DMS 273 treated with DMSO at 0.1 percent for 48 hours (cell line): ENCODE data around the gene ITPR1.
"Not testable (repeated sequence)": the region's sequence is repeated elsewhere in the genome, so short reads cannot be mapped to it uniquely, and the experiment has no call there.

Source experiments
- DNase-seq: peaks from one replicate; lab custom pipeline; 2025; lab: John Stamatoyannopoulos, UW

ITPR1 gene

DNA sequence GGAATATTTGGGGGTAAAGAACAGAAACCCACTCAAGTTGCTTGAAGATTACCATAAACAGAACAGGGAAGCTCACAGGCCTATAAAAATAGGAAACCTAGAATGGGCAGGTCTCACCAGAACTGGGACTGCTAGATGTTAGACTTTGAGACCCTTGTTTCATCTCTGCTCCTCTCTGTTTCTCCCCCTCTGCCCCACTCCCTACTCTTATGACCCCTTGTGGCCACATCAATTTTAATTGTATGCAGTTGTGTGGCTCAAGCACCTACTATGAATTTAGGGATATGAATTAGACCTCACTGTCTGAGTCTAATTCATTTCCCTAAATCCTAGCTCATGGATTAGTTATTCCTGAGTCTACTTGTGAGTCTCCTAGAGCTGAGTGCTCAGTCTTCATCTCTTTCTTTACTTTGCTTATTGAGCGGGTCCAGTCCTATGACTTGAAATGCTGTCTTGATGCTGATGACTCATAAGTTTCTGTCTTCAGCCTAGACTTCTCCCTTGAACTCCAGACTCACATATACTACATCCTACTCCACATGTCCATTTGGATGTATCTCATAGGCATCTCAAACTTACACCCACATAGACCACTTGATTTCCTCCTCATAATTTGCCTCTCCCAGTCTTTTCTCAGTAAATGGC lies 78.7 kb downstream of the ITPR1 start:
- DNase-seq: no peak

- DNase-seq: no peak
Observed at GRCh38 chr3:4573153-4573552, 80.0 kb downstream of the ITPR1 start.

GRCh38 chr3:4574426-4574965 lies 81.3 kb downstream of the ITPR1 start:
- DNase-seq: no peak

GRCh38 chr3:4575381-4575780 lies 82.2 kb downstream of the ITPR1 start:
- no peak for DNase-seq

DNA sequence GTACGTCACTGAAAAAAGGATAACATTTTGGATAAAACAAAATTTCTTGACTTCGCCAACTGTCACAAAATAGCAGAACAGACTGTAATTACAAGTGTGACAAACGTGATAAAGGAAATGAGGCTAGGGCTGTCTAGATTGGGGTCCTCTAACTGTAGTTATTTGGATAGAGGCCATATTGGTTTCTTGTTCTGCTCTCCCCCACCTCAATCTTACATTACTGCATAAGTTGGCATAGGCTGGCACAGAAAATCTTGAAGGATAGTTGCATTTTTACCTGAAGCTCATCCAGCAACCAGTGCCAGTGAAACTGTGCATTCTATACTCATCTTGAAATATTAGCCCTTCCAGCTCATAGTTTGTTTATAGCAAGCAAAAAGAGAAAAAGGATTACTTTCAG lies 84.6 kb downstream of the ITPR1 start:
- DNase-seq: no peak

DNA sequence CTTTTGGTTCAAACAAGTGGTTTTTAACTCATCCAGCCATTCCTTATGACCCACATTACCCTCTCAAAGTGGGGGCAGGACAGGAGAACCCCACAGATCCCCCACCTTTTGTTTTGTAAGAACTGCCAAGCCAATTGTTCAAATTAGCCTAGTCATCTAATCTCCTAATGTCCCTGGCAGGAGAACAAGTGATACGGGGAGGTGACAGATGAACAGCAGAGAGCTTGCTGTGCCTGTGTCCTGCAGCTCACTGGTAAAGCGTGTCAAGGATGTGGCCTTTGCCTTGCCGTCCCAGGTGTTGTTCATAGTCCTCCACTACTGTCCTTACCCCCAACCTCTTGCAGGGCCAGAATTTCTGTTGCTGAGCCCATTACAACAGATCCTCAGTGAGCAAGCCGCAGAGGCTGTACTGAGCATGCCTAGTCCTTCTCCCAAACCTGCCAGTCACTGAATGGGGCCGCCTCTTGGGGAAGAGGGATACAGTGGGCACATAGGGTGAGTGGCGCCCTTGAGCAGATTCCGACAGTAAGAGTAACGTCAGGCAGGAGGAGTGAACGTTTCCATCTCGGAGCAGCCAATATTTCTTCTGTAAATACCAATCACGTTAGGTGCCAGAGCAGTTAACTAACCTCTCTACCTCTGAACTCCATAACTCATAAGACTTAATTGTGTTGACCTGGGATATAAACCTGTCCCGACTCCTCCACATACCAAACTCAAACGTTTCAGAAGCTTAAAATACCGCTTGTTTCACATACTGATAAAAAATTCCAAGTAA lies 87.4 kb downstream of the ITPR1 start:
- DNase-seq: no peak

GRCh38 chr3:4581124-4581424 lies 87.9 kb downstream of the ITPR1 start:
- DNase-seq: no peak

- no peak for DNase-seq
Observed at GRCh38 chr3:4581498-4581897, 88.3 kb downstream of the ITPR1 start.

DNA sequence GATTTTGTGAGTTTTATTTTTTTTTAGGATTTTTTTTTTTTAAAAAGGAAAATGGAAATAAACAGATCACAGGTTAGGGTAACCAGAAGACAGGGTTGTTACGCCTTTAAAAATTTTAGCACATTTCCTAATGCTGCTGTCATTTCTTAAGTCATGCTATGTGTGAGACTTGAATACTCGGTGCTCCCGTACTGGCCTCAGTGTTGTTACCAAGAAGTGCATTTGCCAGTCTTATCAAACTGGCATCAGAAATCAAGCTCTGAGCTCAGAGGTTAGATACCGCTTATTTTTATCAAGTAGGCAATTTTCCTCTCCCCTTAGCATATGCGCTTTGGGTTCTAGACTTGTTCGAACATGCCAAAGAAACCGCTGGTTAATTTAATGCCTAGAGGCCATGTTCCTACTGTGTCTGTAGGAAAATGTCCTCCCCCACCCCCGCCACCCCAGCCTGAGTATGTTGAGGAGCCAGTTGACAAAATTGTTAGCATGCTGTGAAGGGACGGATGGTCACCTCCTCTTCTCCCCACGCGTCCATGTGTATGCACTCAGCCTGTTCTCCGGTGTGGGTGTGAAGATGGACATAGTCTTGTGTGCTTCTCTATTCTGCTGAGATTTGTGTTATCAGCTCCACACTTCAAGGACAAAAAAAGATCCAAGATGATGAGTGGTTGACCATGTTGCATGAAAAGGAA lies 88.9 kb downstream of the ITPR1 start:
- peak; percentile 61 for DNase-seq

DNA sequence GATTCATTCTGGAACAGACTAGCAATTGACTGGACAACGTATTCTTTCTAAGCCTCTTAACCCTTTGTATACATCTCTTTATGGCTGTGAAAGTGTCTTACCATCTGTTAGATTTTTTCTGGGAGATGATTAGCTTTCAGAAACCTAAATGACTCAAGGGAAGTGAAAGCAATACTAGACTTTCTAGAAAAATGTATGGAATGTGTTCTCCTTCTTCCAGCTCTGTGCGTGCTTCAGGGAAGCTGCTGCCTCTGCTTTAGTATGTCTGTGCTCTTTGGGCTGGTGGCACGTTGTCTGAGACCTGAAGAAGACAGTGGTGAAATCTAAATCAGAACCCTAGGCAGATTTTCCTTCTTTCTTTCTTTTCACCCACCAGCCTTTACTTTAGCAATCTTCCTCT lies 89.5 kb downstream of the ITPR1 start:
- no peak for DNase-seq

DNA sequence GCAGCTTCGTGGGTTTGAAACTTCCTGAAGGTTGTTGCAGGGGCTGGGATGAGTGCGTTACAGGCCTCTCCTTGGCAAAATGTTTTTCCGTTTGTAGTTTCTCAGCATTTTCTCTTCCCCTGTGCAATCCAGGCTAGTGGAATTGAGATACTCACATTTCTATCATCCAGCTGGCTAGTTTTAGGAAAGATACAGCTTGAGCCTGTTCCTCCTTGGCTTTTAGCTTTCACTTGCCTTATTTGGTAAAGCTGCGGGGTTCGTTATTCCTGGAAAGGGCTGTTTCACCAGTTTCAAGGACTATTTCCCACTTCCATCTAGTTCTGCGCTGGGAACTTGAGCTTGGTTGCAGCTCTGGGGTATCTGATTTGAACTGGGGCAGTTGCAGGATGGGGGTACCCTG lies 90.3 kb downstream of the ITPR1 start:
- DNase-seq: peak; percentile 15

DNA sequence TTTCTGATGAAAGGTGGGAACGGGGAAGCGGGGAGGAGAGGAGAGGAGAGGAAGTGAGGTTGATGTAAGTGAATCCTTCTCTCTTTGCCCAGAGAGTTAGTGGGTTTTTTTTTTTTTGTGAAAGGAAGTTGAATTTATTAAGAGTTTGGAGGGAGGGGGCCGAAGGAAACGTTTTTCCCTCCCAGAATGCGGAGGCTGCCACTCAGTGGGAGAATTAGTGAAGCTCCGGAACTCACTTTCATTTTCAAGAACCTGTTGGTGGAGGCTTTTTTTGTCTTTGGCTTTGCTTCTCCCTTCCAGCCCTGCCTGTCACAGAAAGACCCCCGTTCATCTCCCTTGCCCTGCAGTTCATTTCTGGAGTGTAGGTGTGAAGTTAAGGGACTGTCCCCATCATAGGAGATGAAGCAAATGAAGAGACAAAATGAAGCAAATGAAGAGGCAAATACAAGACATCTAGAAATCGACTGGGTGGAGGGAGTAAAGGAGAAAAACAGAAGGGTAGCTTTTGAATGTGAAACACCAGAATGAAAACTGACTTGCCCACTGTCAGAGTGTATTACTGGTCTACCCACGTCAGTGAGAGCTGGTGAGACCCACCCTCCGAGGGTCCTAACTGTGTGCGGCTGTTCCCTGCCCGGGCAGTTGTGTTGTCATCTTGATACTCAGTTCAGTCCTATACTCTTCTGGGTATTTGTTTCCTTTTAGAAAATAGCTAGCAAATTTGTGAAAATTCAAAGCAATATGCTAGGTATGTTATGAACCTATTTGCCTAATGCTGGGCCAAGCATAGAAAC lies 91.5 kb downstream of the ITPR1 start:
- DNase-seq: no peak

DNA sequence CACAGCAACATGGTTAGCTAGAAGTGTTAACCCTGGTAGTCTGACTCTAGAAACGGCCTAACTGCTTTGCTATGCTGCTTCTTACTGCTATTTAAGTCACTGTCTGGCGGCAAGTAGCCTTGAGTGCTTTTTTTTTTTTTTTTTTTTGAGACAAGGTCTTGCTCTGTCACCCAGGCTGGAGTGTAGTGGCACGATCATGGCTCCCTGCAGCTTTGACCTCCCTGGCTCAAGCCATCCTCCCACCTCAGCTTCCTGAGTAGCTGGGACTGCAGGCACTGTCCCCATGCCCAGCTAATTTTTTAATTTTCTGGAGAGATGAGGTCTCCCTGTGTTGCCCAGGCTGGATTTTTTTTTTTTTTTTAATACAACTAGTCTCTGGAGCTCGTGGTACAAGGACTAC lies 93.2 kb downstream of the ITPR1 start:
- DNase-seq: no peak

DNA sequence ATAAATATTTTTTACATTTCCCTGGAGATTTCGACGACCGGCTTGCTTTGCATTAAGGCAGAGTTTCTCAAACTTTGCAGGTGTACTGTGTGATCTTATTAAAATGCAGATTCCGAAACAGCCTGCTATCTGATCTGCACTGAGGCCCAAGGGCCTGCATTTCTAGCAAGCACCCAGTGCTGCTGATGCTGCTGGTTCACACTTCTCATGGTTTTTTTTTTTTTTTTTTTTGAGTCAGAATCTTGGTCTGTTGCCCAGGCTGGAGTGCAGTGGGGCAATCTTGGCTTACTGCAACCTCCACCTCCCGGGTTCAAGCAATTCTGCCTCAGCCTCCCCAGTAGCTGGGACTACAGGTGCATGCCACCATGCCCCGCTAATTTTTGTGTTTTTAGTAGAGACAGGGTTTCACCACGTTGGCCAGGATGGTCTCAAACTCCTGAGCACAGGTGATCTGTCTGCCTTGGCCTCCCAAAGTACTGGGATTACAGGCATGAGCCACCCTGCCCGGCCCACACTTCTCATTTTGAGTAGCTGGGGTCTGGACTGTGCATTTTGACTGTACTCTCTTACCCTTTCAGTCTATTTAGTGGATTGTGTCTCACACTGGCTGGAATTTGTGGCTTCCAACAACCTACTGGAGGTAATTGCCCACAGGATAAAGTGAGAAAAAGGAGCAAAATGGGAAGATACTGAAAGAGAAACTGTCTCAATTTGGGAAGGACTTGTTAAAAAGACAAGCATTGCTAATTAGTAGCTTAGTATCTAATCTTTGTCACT lies 94.1 kb downstream of the ITPR1 start:
- no peak for DNase-seq

DNA sequence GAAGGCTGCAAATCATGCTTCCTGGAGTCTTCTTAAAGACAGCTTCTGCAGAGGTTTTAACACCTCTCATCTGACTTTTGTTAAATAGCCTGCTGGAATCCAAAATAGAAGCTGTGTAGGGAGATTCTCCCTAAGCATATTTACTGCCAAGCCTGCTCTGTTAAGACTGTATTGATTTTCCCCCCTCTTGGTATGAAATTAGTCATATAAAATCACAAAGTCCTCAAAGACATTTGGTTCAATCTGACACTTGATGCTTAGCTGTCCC lies 94.6 kb downstream of the ITPR1 start:
- DNase-seq: no peak

- DNase-seq: peak; percentile 40
Observed at GRCh38 chr3:4588466-4588865, 95.3 kb downstream of the ITPR1 start.

- DNase-seq: no peak
Observed at GRCh38 chr3:4589475-4590097, 96.4 kb downstream of the ITPR1 start.

GRCh38 chr3:4590849-4591248 lies 97.7 kb downstream of the ITPR1 start:
- DNase-seq: not testable (repeated sequence)

DNA sequence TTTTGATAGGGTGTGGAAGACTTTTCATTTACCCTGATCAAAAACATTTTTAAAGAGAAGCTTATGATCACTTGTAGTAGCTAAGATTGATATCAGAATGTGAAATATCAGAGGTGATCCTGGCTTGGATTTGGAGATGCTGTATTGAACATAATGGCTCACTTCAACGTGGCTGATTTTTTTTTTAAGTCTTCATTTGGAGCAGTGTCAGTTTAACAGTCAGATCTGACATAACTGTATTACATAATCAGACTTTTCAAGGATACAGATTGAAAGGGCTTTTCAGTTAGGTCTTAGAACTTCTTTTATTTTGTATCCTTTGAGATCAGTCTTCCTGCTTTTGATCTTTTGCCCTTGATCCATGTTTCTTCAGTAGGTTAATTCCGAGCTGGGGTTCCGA lies 98.5 kb downstream of the ITPR1 start:
- no peak for DNase-seq

- DNase-seq: no peak
Observed at GRCh38 chr3:4593014-4593413, 99.9 kb downstream of the ITPR1 start.

- DNase-seq: no peak
Observed at GRCh38 chr3:4595710-4596113, 102.6 kb downstream of the ITPR1 start.
